OCI-LY1 (cell line): Measurements from ENCODE around the gene FOXJ1.

Experiments used
- H2AFZ ChIP-seq: fragments of 200-600 bp; sonication (generic), shearing (Covaris generic); 2 replicates; pipeline ENCODE4 v1.6.0; 2014; ENCODE audit warnings: antibody characterized with exemption, mild to moderate bottlenecking, low read length
- H3F3A ChIP-seq: fragments of 200-600 bp; sonication (generic), shearing (Covaris generic); 2 replicates; pipeline ENCODE4 v1.6.0; 2014; ENCODE audit warnings: mild to moderate bottlenecking, antibody characterized with exemption, low read length, moderate library complexity; ENCODE audit not compliant: insufficient read depth
- H3K27ac ChIP-seq: fragments of 200-600 bp; sonication (generic); 2 replicates; pipeline ENCODE4 v1.5.1; 2014; ENCODE audit warnings: low read length, mixed run types, mild to moderate bottlenecking, low read depth; ENCODE audit not compliant: poor library complexity, severe bottlenecking
- H3K27me3 ChIP-seq: fragments of 200-600 bp; sonication (generic); 2 replicates; pipeline ENCODE4 v1.6.0; 2014; ENCODE audit warnings: antibody characterized with exemption, mild to moderate bottlenecking, low read length, moderate library complexity; ENCODE audit not compliant: insufficient read depth
- H3K36me3 ChIP-seq: fragments of 200-600 bp; sonication (generic); 2 replicates; pipeline ENCODE4 v1.6.1; 2014; ENCODE audit warnings: mild to moderate bottlenecking, antibody characterized with exemption, low read length, moderate library complexity, mixed read lengths; ENCODE audit not compliant: insufficient read depth
- H3K4me1 ChIP-seq: fragments of 200-600 bp; sonication (generic); 2 replicates; pipeline ENCODE4 v1.5.1; 2014; ENCODE audit warnings: mild to moderate bottlenecking, low read length, moderate library complexity; ENCODE audit not compliant: insufficient read depth, severe bottlenecking
- H3K4me2 ChIP-seq: fragments of 200-600 bp; sonication (generic), shearing (Covaris generic); 2 replicates; pipeline ENCODE4 v1.6.1; 2014; ENCODE audit warnings: low read length
- H3K4me3 ChIP-seq: fragments of 200-600 bp; sonication (generic); 2 replicates; pipeline ENCODE4 v1.5.1; 2014; ENCODE audit warnings: low read length, low read depth, mild to moderate bottlenecking, mixed read lengths; ENCODE audit not compliant: poor library complexity, severe bottlenecking
- H3K79me2 ChIP-seq: fragments of 200-600 bp; shearing (Covaris generic); 2 replicates; pipeline ENCODE4 v1.6.1; 2016; ENCODE audit warnings: mixed run types, low read length, mixed read lengths; ENCODE audit not compliant: insufficient read depth
- H3K9ac ChIP-seq: fragments of 200-600 bp; sonication (generic), shearing (Covaris generic); 2 replicates; pipeline ENCODE4 v1.6.1; 2014; ENCODE audit warnings: mild to moderate bottlenecking, low read length, mixed read lengths
- H3K9me2 ChIP-seq: fragments of 200-600 bp; sonication (generic), shearing (Covaris generic); 2 replicates; pipeline ENCODE4 v1.6.1; 2014; ENCODE audit warnings: low read depth, mild to moderate bottlenecking, low read length, mixed read lengths
- H3K9me3 ChIP-seq: fragments of 200-600 bp; shearing (Covaris generic); 2 replicates; pipeline ENCODE4 v1.6.1; 2014; ENCODE audit warnings: low read length, mixed read lengths
- H4K20me1 ChIP-seq: fragments of 200-600 bp; sonication (generic), shearing (Covaris generic); 2 replicates; pipeline ENCODE4 v1.6.0; 2016; ENCODE audit warnings: mild to moderate bottlenecking, low read length; ENCODE audit not compliant: insufficient read depth
- CTCF ChIP-seq: fragments of 200-600 bp; sonication (generic), shearing (Covaris generic); IDR thresholded peaks from 2 replicates; pipeline ENCODE4 v1.5.1; 2017; ENCODE audit warnings: mild to moderate bottlenecking, antibody characterized with exemption, low read length, moderate library complexity, mixed read lengths
- EZH2 ChIP-seq: fragments of 200-600 bp; sonication (generic), shearing (Covaris generic); IDR thresholded peaks from 2 replicates; pipeline ENCODE4 v1.8.0; 2017; ENCODE audit warnings: borderline replicate concordance, mixed run types, mild to moderate bottlenecking, antibody characterized with exemption, low read length, moderate library complexity, mixed read lengths

Gene FOXJ1

GRCh38 chr17:76092526-76093413 is 48.3 kb downstream of the FOXJ1 start:
- no peak overlapping the region for H3K9ac ChIP-seq
- no peak overlapping the region for H3K4me2 ChIP-seq
- H3K9me3 ChIP-seq = no peaks in the 10 kb centered on the region
- H4K20me1 ChIP-seq = no peaks in the 10 kb centered on the region
- TF ChIP-seq CTCF (no peak), EZH2 (no peak)
- no peaks in the 10 kb centered on the region for H3F3A ChIP-seq
- no peaks in the 10 kb centered on the region for H3K9me2 ChIP-seq
- H3K79me2 ChIP-seq = no peaks in the 10 kb centered on the region
- no peaks in the 10 kb centered on the region for H3K27me3 ChIP-seq
- H3K36me3 ChIP-seq = peaks cover 67% of the 10 kb centered on the region
- H2AFZ ChIP-seq = no peak overlapping the region
- H3K4me1 ChIP-seq = no peaks in the 10 kb centered on the region
- no peak overlapping the region for H3K27ac ChIP-seq
- H3K4me3 ChIP-seq = no peak overlapping the region

- Histone ChIP-seq H3K27me3 (no peaks in the 10 kb centered on the region), H3K9me3 (no peaks in the 10 kb centered on the region), H3F3A (no peaks in the 10 kb centered on the region), H4K20me1 (no peaks in the 10 kb centered on the region), H3K4me1 (no peaks in the 10 kb centered on the region), H3K4me3 (no peak overlapping the region), H3K36me3 (peaks cover 56% of the 10 kb centered on the region), H3K9me2 (no peaks in the 10 kb centered on the region), H2AFZ (no peak overlapping the region), H3K27ac (no peak overlapping the region), H3K4me2 (no peak overlapping the region), H3K9ac (no peak overlapping the region), H3K79me2 (no peaks in the 10 kb centered on the region)
- TF ChIP-seq EZH2 = no peak
Observed at GRCh38 chr17:76091526-76092286, 49.3 kb downstream of the FOXJ1 start.

GRCh38 chr17:76090517-76091129 is 50.4 kb downstream of the FOXJ1 start:
- Histone ChIP-seq H3F3A (no peaks in the 10 kb centered on the region), H3K4me2 (no peak overlapping the region), H3K4me1 (no peaks in the 10 kb centered on the region), H4K20me1 (no peaks in the 10 kb centered on the region), H3K9me2 (no peaks in the 10 kb centered on the region), H3K4me3 (no peak overlapping the region), H3K9me3 (no peaks in the 10 kb centered on the region), H3K27ac (no peak overlapping the region), H3K79me2 (no peaks in the 10 kb centered on the region), H3K36me3 (peaks cover 54% of the 10 kb centered on the region), H3K27me3 (no peaks in the 10 kb centered on the region), H2AFZ (no peak overlapping the region), H3K9ac (no peak overlapping the region)
- no peak for TF ChIP-seq EZH2
